Caki2 (cell line): ENCODE data around the gene LACTBL1. TPM values are rescaled to one million over a fixed set of nuclear protein-coding genes. Genes with fewer than 3 reads are reported as not detected.
"Not testable (repeated sequence)": the region's sequence is repeated elsewhere in the genome, so short reads cannot be mapped to it uniquely, and the experiment has no call there.

ENCODE experiments used
- DNase-seq: peaks from one replicate; pipeline ENCODE4 v3.0.0-alpha.2; 2015; ENCODE audit warnings: low read depth
- in situ Hi-C: cut with HindIII; loops from 2 replicates; pipeline ENCODE4 v1.10.0; 2016; ENCODE audit warnings: low sequenced_read_pairs, low pct_unique_long_range_greater_than_20kb, mixed read lengths
- total RNA-seq: library from RNA; depleted of rRNA; stranded (reverse); fragments of >200 nt; shearing (Covaris generic); gene quantifications from 2 replicates; pipeline ENCODE4 v1.2.3, GENCODE V29; 2014; ENCODE audit warnings: low replicate concordance; rRNA removed

LACTBL1 gene, protein sequence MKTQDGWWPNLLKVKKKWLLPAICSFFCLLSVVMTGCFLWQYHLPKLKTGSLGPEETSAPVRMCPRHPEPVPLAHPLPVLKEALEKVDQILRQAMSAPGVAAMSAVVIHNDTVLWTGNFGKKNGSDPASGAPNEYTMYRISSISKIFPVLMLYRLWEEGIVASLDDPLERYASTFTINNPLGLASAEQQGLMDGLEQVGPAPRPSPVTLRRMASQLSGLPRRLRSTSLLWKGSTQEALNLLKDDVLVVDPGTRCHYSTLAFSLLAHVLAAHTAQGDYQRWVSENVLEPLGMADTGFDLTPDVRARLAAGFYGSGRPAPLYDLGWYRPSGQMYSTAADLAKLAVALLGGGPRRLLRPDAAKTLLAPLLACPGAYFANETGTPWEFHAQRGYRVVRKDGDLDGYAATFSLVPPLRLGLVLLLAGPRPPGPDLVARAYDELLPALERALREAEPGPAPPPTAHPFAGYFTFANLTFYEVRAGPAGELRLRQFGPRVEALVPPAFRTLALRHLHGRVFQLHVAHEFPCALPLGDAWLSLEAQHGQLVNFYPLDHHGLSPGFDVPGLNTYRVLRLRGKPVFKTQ
- total RNA-seq = not detected in 2 replicates

DNA sequence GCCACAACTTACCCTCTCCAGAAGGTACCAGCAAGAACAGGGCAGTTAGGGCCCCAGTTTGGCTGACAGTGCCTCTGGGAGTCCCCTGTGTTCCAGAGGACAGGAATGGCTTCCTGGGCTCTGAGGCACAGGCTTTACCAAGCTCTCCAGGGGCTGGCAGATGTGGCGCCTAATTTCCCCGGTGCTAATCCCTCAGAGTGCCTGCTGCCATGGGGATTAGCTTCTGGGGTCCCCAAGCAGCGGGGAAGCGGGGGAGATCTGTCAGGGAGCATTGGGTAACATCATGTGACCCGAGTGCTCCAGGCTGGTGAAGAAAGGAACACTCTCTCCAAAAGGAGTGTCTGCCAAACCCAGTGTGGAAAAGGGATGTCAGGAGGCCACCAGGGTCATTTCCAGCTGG, at the start of gene LACTBL1:
Gene LACTBL1 (minus strand): TSS at position 107 of the 400 bp plus-strand sequence. CDS start 550 bp downstream, outside the sequence.
- in situ Hi-C loops = no loop called here
- DNase-seq = no peak

DNA sequence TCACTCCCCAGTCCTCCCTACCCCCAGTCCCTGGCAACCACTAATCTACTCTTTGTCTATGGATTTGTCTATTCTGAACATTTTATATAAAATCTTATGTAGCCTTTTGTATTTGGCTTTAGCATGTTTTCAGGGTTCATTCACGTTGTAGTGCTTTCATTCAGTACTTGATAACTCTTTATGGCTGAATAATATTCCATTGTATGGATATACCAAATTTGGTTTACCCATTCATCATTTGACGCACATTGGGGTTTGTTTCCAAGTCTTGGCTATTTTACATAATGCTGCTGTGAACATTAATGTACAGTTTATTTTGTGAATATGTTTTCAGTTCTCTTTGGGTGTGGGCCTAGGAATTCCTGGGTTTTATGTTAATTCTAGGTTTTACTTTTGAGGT, 49.2 kb upstream of the LACTBL1 start:
- in situ Hi-C loops = no loop called here
- DNase-seq = no peak

DNA sequence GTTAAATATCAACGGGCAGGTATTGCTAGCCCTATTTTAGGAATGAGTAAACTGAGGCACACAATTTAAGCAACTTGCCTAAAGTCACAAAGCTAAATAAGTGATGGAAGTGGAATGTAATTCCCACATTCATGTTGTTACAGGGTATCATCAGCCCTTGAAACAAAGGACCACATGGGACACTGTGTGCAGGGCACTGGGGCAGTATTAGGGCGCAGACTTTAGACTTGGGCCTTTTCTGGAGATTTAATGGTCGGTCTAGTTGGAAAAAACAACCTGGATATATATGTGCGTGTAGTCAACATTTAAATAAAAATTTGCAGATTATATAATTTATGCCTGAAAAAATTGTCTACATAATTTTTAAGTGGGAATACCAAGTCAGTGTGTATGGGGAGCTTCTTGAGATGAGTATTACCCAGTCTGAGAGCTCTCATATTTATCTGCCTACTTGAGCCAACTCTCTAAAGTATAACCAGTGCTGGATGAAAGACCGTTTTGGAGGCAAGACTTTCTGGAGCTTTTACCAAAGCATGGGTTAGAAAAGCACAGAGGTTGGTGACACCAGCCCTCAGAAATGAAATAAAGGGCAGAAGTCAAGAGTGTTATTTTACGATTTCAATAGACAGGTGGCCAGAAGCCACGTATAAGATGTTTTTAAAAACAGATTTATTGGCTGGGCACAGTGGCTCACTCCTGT, 48.2 kb upstream of the LACTBL1 start:
- in situ Hi-C loops = no loop called here
- peak; percentile 26 for DNase-seq

DNA sequence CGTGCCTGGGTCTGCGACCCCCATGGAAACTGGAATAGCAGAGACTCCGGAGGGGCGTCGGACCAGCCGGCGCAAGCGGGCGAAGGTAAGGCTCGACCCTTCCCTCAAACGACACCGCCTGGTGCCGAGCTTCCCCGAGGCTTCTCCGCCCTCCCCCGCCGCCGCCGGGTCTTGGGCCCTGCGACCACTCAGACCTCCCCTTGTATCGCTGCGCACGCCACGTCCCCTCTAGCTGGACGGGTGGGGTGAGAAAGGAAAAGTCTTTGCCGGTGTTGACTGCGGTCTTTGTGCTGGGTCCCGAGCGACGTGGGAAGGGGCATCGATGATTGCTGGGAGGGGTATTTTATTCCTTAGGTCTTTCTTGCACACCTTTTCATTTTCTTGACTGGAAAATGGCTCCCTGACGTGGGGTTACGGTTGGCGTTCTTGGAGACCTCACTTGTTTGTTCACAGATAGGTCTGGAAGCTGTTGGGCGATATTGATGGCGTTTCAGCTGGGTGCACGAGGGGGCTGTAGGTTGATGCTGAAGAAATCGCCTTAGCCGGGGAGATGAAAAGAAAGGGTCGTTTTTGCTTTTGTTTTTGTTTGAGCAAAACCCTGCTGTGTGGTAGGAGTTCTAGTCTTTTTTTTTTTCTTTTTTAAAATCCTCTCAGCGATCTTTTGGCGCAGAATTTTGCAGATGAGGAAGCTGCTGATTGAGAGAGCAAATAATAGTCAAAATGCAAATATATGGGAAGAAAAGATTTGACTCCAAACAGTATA, 47.4 kb upstream of the LACTBL1 start:
- peak; percentile 47 for DNase-seq
- in situ Hi-C loops = no loop called here

DNA sequence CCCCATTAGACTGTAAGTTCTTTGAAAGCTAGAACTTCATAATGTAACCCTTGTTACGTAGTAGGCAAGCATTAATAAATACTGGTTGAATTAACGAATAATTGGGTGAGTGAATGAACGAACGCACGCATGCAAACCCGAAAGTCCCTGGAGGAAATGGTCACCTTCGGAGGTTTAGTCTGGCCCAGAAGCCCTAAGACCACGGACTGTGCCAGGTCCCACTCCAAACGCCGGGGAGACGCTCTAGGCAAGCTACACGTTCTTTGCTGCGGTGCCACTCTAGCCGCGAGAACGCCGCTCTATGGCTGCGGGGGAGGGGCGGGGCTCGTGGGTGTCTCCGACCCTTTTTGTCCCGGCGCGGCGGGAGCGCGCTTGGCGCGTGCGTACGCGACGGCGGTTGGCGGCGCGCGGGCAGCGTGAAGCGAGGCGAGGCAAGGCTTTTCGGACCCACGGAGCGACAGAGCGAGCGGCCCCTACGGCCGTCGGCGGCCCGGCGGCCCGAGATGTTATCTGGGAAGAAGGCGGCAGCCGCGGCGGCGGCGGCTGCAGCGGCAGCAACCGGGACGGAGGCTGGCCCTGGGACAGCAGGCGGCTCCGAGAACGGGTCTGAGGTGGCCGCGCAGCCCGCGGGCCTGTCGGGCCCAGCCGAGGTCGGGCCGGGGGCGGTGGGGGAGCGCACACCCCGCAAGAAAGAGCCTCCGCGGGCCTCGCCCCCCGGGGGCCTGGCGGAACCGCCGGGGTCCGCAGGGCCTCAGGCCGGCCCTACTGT, 46.6 kb upstream of the LACTBL1 start, which contains the start of gene KDM1A:
Gene KDM1A (plus strand): TSS at position 375 of the 769 bp plus-strand sequence. CDS start 129 bp downstream, at position 504.
- in situ Hi-C loops = no loop called here
- peak; percentile 96 for DNase-seq

DNA sequence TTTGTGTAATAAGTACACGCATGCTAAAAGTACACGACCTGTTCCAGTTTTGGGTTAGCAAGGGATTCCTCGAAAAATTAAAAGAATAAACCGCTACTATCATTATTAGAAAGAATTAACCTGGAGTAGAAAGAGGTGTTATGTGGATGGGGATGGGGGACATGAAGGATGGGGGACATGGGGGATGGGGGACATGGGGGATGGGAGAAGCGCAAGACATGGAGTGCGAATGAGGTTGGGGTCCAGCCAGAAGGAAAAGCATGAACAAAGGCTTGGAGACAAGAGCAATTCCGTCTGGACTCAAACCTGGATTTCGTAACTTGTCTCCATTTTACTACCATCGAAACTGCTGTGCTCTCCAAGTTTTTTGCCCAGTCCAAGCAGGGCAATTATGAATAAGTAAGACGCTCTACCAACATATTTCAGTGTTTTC, 46.0 kb upstream of the LACTBL1 start:
- no peak for DNase-seq
- in situ Hi-C loops = no loop called here

DNA sequence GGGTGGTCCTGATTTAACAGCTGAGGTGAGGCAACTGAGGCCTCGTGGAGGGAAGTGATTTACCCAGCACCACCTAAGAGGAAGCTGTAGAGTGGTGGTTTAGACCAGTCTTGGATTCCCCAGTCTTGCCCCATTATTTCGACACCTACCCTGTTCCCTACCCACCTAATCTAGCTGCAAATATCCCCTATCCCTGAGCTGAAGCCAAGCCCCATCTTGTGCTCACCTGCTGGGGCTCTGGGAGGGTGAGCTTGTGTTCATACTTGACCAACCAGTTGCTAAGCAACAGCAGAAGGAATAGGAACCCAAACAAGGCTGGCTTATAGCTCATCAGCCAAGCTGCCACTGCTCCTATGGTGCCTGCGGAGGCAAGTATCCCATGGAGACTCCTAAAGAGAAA, 41.0 kb upstream of the LACTBL1 start:
- DNase-seq = peak; percentile 72
- in situ Hi-C loops = no loop called here

DNA sequence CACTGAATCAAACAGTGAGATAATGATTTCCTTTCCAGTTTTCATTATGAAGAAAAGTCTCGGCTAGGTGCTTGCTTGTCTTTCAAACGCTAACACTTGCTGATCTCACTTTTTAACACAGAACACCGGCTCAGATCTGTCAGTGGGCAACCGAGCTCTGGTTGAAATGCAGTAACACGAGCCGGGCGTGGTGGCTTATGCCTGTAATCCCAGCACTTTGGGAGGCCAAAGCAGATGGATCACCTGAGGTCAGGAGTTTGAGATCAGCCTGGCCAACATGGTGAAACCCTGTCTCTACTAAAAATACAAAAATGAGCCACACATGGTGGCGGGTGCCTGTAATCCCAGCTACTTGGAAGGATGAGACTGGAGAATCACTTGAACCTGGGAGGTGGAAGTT, 37.4 kb upstream of the LACTBL1 start:
- in situ Hi-C loops, DNase-seq: not testable (repeated sequence)

DNA sequence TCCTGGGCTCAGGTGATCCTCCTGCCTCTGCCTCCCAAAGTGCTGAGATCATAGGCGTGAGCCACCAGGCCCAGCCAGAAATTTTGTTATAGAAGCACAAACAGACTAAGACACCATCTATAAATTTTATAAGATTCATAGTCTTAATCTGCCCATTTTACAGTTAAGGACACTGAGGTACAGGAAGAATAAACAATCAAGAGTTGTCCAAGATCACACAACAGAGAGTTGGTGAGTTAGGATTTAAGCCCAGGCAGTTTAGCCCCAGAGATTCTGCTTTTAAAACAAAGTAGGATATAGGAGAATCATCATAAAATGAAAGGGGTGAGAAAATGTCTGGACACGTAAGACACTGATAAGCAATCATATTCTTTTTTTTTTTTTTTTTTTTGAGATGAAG, 36.2 kb upstream of the LACTBL1 start:
- in situ Hi-C loops = no loop called here
- no peak for DNase-seq

DNA sequence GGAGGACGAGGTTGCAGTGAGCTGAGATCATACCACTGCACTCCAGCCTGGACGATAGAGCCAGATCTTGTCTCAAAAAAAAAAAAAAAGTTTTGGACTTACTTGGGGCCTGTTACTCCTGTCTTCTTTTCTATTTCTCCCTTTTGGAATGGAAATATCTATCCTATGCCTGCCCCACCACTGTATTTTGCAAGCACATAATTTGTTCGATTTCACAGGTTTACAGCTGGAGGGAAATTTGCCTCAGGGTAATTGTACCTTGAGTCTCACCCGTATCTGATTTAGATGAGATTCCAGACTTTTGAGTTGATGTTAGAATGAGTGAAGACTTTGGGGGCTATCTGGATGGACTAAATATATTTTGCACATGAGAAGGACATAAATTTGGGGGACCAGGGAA, 34.4 kb upstream of the LACTBL1 start:
- in situ Hi-C loops = no loop called here
- DNase-seq = no peak

DNA sequence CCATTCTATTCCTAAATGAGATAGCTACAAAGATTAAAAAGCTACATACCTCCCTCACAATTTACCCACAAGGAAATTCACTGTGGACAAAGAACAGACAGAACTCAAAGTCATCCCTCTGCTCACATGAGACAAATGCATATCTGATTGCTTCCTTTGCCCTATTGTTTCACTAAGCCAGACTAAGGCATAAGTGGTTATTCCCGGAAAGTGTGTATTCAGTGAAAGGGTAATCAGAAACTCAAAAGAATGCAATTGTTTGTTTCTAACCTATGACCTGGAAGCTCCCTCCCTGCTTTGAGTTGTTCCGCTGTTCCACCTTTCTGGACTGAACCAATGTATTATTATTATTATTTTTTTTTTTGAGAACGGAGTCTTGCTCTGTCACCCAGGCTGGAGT, 32.1 kb upstream of the LACTBL1 start:
- DNase-seq, in situ Hi-C loops: not testable (repeated sequence)

DNA sequence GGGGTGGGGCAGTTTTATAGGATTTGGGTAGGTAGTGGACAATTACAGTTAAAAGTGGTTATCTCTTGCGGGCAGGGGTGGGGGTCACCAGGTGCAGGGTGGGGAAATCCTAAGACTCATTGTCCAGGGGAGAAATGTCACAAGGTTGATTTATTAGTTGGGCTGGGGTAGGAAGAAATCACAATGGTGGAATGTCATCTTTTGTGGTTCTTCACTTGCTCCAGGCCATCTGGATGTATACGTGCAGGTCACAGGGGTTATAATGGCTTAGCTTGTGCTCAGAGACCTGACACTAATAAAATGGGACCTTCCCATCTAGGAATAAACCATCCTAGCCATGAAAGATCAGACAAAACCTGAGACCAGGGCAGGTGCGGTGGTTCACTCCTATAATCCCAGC, 31.4 kb upstream of the LACTBL1 start:
- in situ Hi-C loops = no loop called here
- no peak for DNase-seq

DNA sequence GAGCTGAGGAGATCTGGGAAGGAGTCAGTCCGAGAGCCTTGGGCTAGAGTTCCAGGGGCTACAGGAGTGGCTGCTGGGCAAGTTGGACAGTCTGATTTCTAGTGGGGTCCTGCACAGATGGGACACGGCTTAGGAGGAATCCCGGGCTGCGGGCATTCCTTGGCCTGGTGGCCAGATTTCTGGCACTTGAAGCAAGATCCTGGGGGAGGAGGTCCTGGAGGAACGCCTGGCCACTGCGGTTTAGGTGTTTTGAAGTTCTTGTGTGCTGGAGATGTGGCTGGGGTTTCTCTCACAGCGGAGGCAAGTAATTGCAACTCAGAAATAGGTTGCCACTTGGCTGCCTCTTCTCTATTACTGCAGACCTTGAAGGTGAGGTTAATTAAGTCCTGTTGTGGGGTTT, 29.6 kb upstream of the LACTBL1 start:
- in situ Hi-C loops, DNase-seq: not testable (repeated sequence)

DNA sequence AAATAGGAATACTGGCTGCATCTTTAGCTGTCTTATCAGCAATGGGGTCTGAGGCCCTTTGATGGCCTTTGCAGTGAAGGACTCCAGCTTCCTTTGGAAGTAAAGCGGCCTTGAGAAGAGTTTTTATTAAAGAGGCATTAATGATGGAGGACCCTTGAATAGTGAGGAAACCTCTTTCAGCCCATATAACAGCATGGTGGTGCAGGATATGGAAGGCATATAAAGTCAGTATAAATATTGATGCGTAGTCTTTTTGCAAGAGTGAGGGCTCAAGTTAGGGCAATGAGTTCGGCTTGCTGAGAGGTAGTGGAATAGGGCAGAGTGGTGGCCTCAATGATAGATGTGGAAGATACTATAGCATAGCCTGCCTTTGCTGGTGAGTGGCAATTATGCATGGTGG, 27.5 kb upstream of the LACTBL1 start:
- in situ Hi-C loops, DNase-seq: not testable (repeated sequence)

DNA sequence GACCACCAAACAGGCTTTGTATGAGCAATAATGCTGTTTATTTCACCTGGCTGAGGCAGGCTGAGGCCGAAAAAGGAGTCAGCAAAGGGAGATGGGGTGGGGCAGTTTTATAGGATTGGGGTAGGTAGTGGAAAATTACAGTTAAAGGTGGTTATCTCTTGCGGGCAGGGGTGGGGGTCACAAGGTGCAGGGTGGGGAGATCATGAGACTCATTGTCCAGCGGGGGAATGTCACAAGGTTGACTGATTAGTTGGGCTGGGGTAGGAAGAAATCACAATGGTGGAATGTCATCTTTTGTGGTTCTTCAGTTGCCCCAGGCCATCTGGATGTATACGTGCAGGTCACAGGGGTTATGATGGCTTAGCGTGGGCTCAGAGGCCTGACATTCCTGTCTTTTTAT, 24.9 kb upstream of the LACTBL1 start:
- in situ Hi-C loops, DNase-seq: not testable (repeated sequence)

DNA sequence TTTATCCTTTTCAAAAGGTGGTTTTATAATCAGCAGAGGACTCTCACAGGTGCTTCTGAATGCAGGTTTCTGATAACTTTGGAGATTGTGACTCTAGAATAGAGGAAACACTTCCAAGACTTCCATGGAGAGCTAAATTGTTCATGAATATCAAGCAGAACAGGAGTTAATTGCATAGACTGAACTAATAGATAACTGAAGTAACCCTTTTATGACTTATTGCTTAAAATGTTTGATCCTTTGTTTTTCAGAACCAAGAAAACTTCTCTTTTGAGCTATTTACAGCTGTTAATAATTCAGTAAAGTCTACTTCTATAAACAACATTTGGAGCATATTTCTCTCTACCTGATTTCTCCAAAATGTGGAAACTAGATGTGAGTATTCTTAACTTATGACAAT, 23.1 kb upstream of the LACTBL1 start:
- in situ Hi-C loops = no loop called here
- DNase-seq = no peak

DNA sequence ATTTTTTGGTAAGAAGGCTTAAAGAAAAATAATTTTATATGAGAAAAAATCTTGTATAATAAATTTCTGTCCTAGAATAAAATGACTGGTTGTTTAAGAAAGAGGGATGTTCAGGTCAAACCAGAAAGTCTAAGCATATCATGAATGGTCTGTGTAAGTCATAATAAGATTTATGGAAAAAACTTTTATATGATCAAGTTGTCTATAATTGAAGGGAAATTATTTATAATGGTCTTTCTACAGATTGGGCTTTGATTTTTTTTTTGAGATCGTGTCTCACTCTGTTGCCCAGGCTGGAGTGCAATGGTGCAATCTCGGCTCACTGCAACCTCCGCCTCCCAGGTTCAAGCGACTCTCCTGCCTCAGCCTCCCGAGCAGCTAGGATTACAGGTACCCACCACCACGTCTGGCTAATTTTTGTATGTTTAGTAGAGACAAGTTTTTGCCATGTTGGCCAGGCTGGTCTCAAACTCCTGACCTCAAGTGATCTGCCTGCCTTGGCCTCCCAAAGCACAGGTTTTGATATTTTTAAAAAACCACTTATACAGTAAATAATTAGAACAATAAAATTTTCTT, 20.6 kb upstream of the LACTBL1 start:
- DNase-seq, in situ Hi-C loops: not testable (repeated sequence)
